Brain microvascular endothelial cell (primary cell): Measurements from ENCODE around the gene NT5DC3.

Experiments
- DNase-seq: peaks from one replicate; pipeline ENCODE4 v3.0.0-alpha.2; 2020
- H3K27ac ChIP-seq: fragments of 250-450 bp; sonication (Bioruptor Pico); 2 replicates; pipeline ENCODE4 v1.5.1; 2020; ENCODE audit warnings: mild to moderate bottlenecking, moderate library complexity
- H3K27me3 ChIP-seq: fragments of 250-450 bp; sonication (Bioruptor Pico); replicated peaks from 2 replicates; pipeline ENCODE4 v1.5.1; 2020; ENCODE audit warnings: mild to moderate bottlenecking
- H3K36me3 ChIP-seq: fragments of 250-450 bp; sonication (Bioruptor Pico); replicated peaks from 2 replicates; pipeline ENCODE4 v1.5.1; 2020; ENCODE audit warnings: mild to moderate bottlenecking
- H3K4me3 ChIP-seq: 2 replicates; pipeline ENCODE4 v1.5.1; 2011; ENCODE audit warnings: low read depth, mild to moderate bottlenecking, control low read depth, low read length, moderate library complexity
- CTCF ChIP-seq: IDR thresholded peaks from 2 replicates; pipeline ENCODE4 v1.5.1; 2011; ENCODE audit warnings: low read depth, mild to moderate bottlenecking, moderate library complexity, low read length, control low read depth, inconsistent platforms; ENCODE audit errors: missing control alignments
- in situ Hi-C: cut with HindIII; loops from 2 replicates; pipeline ENCODE4 v1.10.0; 2017; ENCODE audit warnings: low sequenced_read_pairs, low pct_ligation_motif_present

Gene NT5DC3

GRCh38 chr12:103877934-103878510 is 37.0 kb upstream of the NT5DC3 start:
- no peak overlapping the region for H3K4me3 ChIP-seq
- in situ Hi-C loops = no loop called here
- peak; percentile 85 for TF ChIP-seq CTCF
- no peaks in the 10 kb centered on the region for H3K36me3 ChIP-seq
- DNase-seq = peak; percentile 63
- H3K27me3 ChIP-seq = no peaks in the 10 kb centered on the region
- no peak overlapping the region for H3K27ac ChIP-seq

GRCh38 chr12:103877288-103877687 is 36.3 kb upstream of the NT5DC3 start:
- H3K4me3 ChIP-seq = no peak overlapping the region
- no peaks in the 10 kb centered on the region for H3K36me3 ChIP-seq
- H3K27me3 ChIP-seq = no peaks in the 10 kb centered on the region
- no peak for DNase-seq
- TF ChIP-seq CTCF = no peak
- in situ Hi-C loops = no loop called here
- no peak overlapping the region for H3K27ac ChIP-seq

GRCh38 chr12:103875666-103876065 is 34.6 kb upstream of the NT5DC3 start:
- no peak overlapping the region for H3K4me3 ChIP-seq
- no peaks in the 10 kb centered on the region for H3K27me3 ChIP-seq
- no peaks in the 10 kb centered on the region for H3K36me3 ChIP-seq
- H3K27ac ChIP-seq = no peak overlapping the region
- DNase-seq = no peak
- in situ Hi-C loops = no loop called here
- no peak for TF ChIP-seq CTCF

- no peak overlapping the region for H3K4me3 ChIP-seq
- no peaks in the 10 kb centered on the region for H3K36me3 ChIP-seq
- DNase-seq = no peak
- H3K27me3 ChIP-seq = no peaks in the 10 kb centered on the region
- in situ Hi-C loops = no loop called here
- no peak overlapping the region for H3K27ac ChIP-seq
- TF ChIP-seq CTCF = no peak
Measured at GRCh38 chr12:103868215-103868614, 27.2 kb upstream of the NT5DC3 start.

GRCh38 chr12:103865151-103865730 is 24.2 kb upstream of the NT5DC3 start:
- DNase-seq = no peak
- Histone ChIP-seq H3K27me3 (no peaks in the 10 kb centered on the region), H3K27ac (no peak overlapping the region), H3K36me3 (no peaks in the 10 kb centered on the region), H3K4me3 (no peak overlapping the region)
- TF ChIP-seq CTCF = no peak
- in situ Hi-C loops = no loop called here

GRCh38 chr12:103864710-103865109 is 23.7 kb upstream of the NT5DC3 start:
- no peak overlapping the region for H3K27ac ChIP-seq
- DNase-seq = no peak
- H3K4me3 ChIP-seq = no peak overlapping the region
- in situ Hi-C loops = no loop called here
- TF ChIP-seq CTCF = no peak
- H3K27me3 ChIP-seq = no peaks in the 10 kb centered on the region
- H3K36me3 ChIP-seq = no peaks in the 10 kb centered on the region
